NCI-H187 treated with DMSO at 0.1 percent for 48 hours (cell line): ENCODE results near the gene PFKFB4.
"Not testable (repeated sequence)": the region's sequence is repeated elsewhere in the genome, so short reads cannot be mapped to it uniquely, and the experiment has no call there.

ENCODE experiments used
- DNase-seq: peaks from one replicate; lab custom pipeline; 2025; lab: John Stamatoyannopoulos, UW

The PFKFB4 gene

GRCh38 chr3:48492461-48493202, 64.0 kb downstream of the PFKFB4 start:
- DNase-seq: no peak

GRCh38 chr3:48486952-48487351, 69.7 kb downstream of the PFKFB4 start:
- DNase-seq: no peak

GRCh38 chr3:48482822-48483221, 73.8 kb downstream of the PFKFB4 start:
- not testable (repeated sequence) for DNase-seq

- not testable (repeated sequence) for DNase-seq
Observed at GRCh38 chr3:48480891-48481290, 75.7 kb downstream of the PFKFB4 start.

GRCh38 chr3:48478626-48479555, 77.7 kb downstream of the PFKFB4 start:
- DNase-seq: no peak

GRCh38 chr3:48477959-48478520, 78.6 kb downstream of the PFKFB4 start:
- DNase-seq: no peak

- no peak for DNase-seq
Observed at GRCh38 chr3:48476426-48477053, 80.1 kb downstream of the PFKFB4 start.

- no peak for DNase-seq
Observed at GRCh38 chr3:48475188-48475587, 81.4 kb downstream of the PFKFB4 start.

GRCh38 chr3:48474619-48475018, 82.0 kb downstream of the PFKFB4 start:
- DNase-seq: no peak

- DNase-seq: not testable (repeated sequence)
Observed at GRCh38 chr3:48474031-48474430, 82.6 kb downstream of the PFKFB4 start.

- DNase-seq: no peak
Observed at GRCh38 chr3:48473617-48473952, 83.0 kb downstream of the PFKFB4 start.

GRCh38 chr3:48472923-48473616, 83.5 kb downstream of the PFKFB4 start:
- no peak for DNase-seq

GRCh38 chr3:48472673-48472922, 84.0 kb downstream of the PFKFB4 start:
- DNase-seq: no peak

GRCh38 chr3:48470286-48470685, 86.3 kb downstream of the PFKFB4 start:
- DNase-seq: no peak

GRCh38 chr3:48469046-48469915, 87.3 kb downstream of the PFKFB4 start:
- DNase-seq: no peak

GRCh38 chr3:48468329-48468731, 88.3 kb downstream of the PFKFB4 start:
- DNase-seq: no peak
